H1 (cell line): ENCODE data around the gene TRIM41. TPM values are rescaled to one million over a fixed set of nuclear protein-coding genes. Genes with fewer than 3 reads are reported as not detected.

Experiments used
- ASH2L ChIP-seq: fragments of 200-600, 300-600 bp; sonication (generic); IDR thresholded peaks from one replicate; pipeline ENCODE4 v1.7.1; 2017; ENCODE audit warnings: low read length
- CBX5 ChIP-seq: fragments of 300-800, 300-1000 bp; sonication (generic); IDR thresholded peaks from 2 replicates; pipeline ENCODE4 v1.7.1; 2016; ENCODE audit warnings: antibody characterized with exemption, low read length, low read depth
- CEBPB ChIP-seq: IDR thresholded peaks from 2 replicates; pipeline ENCODE4 v1.6.1; 2012; ENCODE audit warnings: low read depth, low read length
- CHD1 ChIP-seq: IDR thresholded peaks from 2 replicates; pipeline ENCODE4 v1.6.1; 2012; ENCODE audit warnings: low read depth, low read length, improper control_type of control experiment
- EP300 ChIP-seq, 2 experiments: IDR thresholded peaks; 1 replicate in 1 of 2; 2 replicates in 1 of 2; pipeline ENCODE4 v1.6.1; 2011 to 2012; ENCODE audit warnings: low read depth in 2 of 2, low read length in 2 of 2, mild to moderate bottlenecking in 2 of 2, borderline replicate concordance in 1 of 2, inconsistent platforms in 1 of 2, moderate library complexity in 1 of 2
- GABPA ChIP-seq: IDR thresholded peaks from 2 replicates; pipeline ENCODE4 v1.6.1; 2011; ENCODE audit warnings: mild to moderate bottlenecking, low read length, moderate library complexity, borderline replicate concordance; ENCODE audit not compliant: insufficient read depth
- HDAC6 ChIP-seq: IDR thresholded peaks from one replicate; pipeline ENCODE4 v1.7.1; 2012; ENCODE audit warnings: low read depth, mild to moderate bottlenecking, inconsistent platforms, low read length, moderate library complexity
- KDM4A ChIP-seq: IDR thresholded peaks from one replicate; pipeline ENCODE4 v1.7.1; 2012; ENCODE audit warnings: low read depth, mild to moderate bottlenecking, moderate library complexity, low read length, inconsistent platforms; ENCODE audit not compliant: severe bottlenecking
- KDM5A ChIP-seq: fragments of 200-600 bp; IDR thresholded peaks from 2 replicates; pipeline ENCODE4 v1.7.1; 2012; ENCODE audit warnings: mild to moderate bottlenecking, low read length, inconsistent platforms, mixed read lengths
- POU5F1 ChIP-seq: IDR thresholded peaks from 2 replicates; pipeline ENCODE4 v1.6.1; 2011; ENCODE audit warnings: low read depth, mild to moderate bottlenecking, low read length, moderate library complexity
- RNF2 ChIP-seq: fragments of 200-900, 300-1000 bp; sonication (generic); IDR thresholded peaks from 2 replicates; pipeline ENCODE4 v1.7.1; 2016; ENCODE audit warnings: borderline replicate concordance, low read depth, mild to moderate bottlenecking, antibody characterized with exemption, low read length; ENCODE audit not compliant: poor library complexity, severe bottlenecking; ENCODE audit errors: missing control alignments
- SIN3A ChIP-seq, 2 experiments: IDR thresholded peaks in 1 of 2; conservative IDR thresholded peaks in 1 of 2; 2 replicates each; pipeline ENCODE4 v1.6.1; 2011 to 2012; ENCODE audit warnings: low read length in 2 of 2, improper control_type of control experiment in 1 of 2, low read depth in 1 of 2, mild to moderate bottlenecking in 1 of 2
- SIRT6 ChIP-seq: IDR thresholded peaks from one replicate; pipeline ENCODE4 v1.7.1; 2012; ENCODE audit warnings: low read length, inconsistent platforms
- SIX5 ChIP-seq: IDR thresholded peaks from 2 replicates; pipeline ENCODE4 v1.6.1; 2011; ENCODE audit warnings: mild to moderate bottlenecking, low read depth, low read length
- SRF ChIP-seq: IDR thresholded peaks from 2 replicates; pipeline ENCODE4 v1.6.1; 2011; ENCODE audit warnings: mild to moderate bottlenecking, low read depth, low read length, moderate library complexity
- SUZ12 ChIP-seq: fragments of 200-600 bp; sonication (generic); IDR thresholded peaks from 2 replicates; pipeline ENCODE4 v1.6.1; 2012; ENCODE audit warnings: mild to moderate bottlenecking, inconsistent platforms, low read length, moderate library complexity, mixed read lengths
- TEAD4 ChIP-seq: IDR thresholded peaks from 2 replicates; pipeline ENCODE4 v1.6.1; 2012; ENCODE audit warnings: low read depth, low read length, inconsistent platforms, mixed read lengths
- polyA plus RNA-seq, 7 experiments: library from polyadenylated mRNA; depleted of rRNA in 3 of 7; stranded (reverse) in 5 of 7; unstranded in 2 of 7; fragments of >200 nt in 5 of 7; fragments of 200-250 nt in 2 of 7; gene quantifications; 1 replicate in 5 of 7; 2 replicates in 1 of 7; 4 replicates in 1 of 7; pipeline versions ENCODE4 v1.2.1 to v1.2.3, GENCODE V29; 2011 to 2013; ENCODE audit warnings: missing spikeins in 2 of 7, mixed read lengths in 2 of 7
- total RNA-seq: library from RNA; stranded (reverse); fragmentation: NEBNext Ultra II Directional; extraction: Animal tissue kit (Norgen Biotek cat#: 25700); gene quantifications from 2 replicates; pipeline ENCODE4 v1.2.1, GENCODE V29; 2021
- TF ChIP-seq, protein P1 (sequence below): IDR thresholded peaks from 2 replicates; pipeline ENCODE4 v1.6.1; 2012; ENCODE audit warnings: inconsistent platforms
- TF ChIP-seq, protein P2 (sequence below): IDR thresholded peaks from 2 replicates; pipeline ENCODE4 v1.6.1; 2011; ENCODE audit warnings: low read length, improper control_type of control experiment

Gene TRIM41
- total and polyA plus RNA-seq, 2 of the 8 experiments (the other 6 are each of a cell fraction or from before 2014, with no cell fraction given) = 12.9 to 21.6 TPM

DNA sequence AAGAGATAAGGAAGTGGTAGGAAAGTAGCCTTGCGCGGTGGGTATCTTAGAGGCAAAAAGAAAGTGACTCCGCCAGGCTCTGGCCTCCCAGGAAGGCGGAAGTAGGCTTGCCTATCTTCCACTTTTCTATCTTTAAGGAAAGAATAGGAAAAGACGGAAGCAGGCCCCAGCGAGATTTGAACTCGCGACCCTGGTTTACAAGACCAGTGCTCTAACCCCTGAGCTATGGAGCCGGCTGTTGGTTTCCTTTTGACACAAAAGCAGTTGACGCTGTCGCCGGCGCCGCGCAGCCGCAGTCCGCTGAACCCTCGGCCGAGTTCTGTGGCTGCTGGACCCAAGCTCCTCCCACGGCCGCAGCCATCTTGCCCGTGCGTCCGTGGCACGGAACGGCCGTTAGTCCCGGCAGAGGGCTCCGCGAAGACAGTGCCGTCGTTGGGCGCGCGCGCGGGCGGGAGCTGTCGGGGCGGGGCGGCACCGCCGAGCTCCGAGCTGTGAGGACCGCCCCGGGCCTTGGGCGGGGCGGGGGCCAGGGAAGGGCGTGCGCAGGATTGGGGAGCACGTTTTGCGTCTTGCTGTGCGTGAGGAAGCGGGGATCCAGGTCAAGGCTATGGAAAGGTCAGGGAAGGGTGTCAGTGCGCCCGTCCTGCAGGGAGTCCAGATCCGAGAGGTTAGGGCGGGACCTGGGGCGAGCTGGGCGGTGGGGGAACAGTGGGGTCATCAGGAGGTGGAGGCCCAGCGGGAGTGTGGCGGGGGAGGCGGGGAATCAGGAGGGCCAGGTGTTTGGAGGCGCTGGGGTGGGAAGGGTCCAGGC lies 31.4 kb upstream of the TRIM41 start (continued):
- TF ChIP-seq, protein P1, sequence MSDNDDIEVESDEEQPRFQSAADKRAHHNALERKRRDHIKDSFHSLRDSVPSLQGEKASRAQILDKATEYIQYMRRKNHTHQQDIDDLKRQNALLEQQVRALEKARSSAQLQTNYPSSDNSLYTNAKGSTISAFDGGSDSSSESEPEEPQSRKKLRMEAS = peak; percentile 61; the same call in 1 of the 2 replicates
- TF ChIP-seq CBX5 (no peak), SIRT6 (no peak), SUZ12 (no peak), SIN3A (conservative IDR thresholded peaks at IDR 0.05 in 1 of 2, IDR thresholded peaks at IDR 0.05 in 1 of 2; ENCODE audit: low read depth in 1 of 2, low read length in 2 of 2) (peak in 1 of 2 experiments; percentile 91; a peak in 2 of 4 replicates), EP300 (IDR thresholded peaks at IDR 0.05; ENCODE audit: borderline replicate concordance in 1 of 2, low read depth in 2 of 2, low read length in 2 of 2) (no peak), KDM4A (peak; percentile 30), CHD1 (no peak), KDM5A (no peak), CEBPB (peak; percentile 40; the same call in 1 of the 2 replicates), RNF2 (no peak), GABPA (no peak), SRF (no peak), POU5F1 (no peak), ASH2L (peak; percentile 97), TEAD4 (peak; percentile 73; the same call in 1 of the 2 replicates), HDAC6 (no peak), SIX5 (no peak)
- TF ChIP-seq, protein P2, sequence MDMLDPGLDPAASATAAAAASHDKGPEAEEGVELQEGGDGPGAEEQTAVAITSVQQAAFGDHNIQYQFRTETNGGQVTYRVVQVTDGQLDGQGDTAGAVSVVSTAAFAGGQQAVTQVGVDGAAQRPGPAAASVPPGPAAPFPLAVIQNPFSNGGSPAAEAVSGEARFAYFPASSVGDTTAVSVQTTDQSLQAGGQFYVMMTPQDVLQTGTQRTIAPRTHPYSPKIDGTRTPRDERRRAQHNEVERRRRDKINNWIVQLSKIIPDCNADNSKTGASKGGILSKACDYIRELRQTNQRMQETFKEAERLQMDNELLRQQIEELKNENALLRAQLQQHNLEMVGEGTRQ = no peak
